SK-N-MC (cell line): ENCODE data around the gene SUOX.

ENCODE experiments used
- EZH2 ChIP-seq: fragments of 200-600 bp; sonication (generic); IDR thresholded peaks from one replicate; pipeline ENCODE4 v1.6.1; 2017; ENCODE audit warnings: antibody characterized with exemption
- FOXP2 ChIP-seq: optimal IDR thresholded peaks from 2 replicates; pipeline ENCODE3; 2011; ENCODE audit warnings: mild to moderate bottlenecking, moderate library complexity; ENCODE audit not compliant: insufficient read depth; ENCODE audit errors: extremely low read length, control extremely low read depth
- POLR2AphosphoS5 ChIP-seq: IDR thresholded peaks from 2 replicates; pipeline ENCODE4 v1.6.1; 2012; ENCODE audit warnings: mild to moderate bottlenecking, low read depth, low read length, borderline replicate concordance

GRCh38 chr12:55974308-55974730 lies 22.8 kb upstream of the SUOX start:
- TF ChIP-seq EZH2 (no peak), POLR2AphosphoS5 (no peak), FOXP2 (no peak)
